ENCODE measurements around the gene MRPS18B.

DNA sequence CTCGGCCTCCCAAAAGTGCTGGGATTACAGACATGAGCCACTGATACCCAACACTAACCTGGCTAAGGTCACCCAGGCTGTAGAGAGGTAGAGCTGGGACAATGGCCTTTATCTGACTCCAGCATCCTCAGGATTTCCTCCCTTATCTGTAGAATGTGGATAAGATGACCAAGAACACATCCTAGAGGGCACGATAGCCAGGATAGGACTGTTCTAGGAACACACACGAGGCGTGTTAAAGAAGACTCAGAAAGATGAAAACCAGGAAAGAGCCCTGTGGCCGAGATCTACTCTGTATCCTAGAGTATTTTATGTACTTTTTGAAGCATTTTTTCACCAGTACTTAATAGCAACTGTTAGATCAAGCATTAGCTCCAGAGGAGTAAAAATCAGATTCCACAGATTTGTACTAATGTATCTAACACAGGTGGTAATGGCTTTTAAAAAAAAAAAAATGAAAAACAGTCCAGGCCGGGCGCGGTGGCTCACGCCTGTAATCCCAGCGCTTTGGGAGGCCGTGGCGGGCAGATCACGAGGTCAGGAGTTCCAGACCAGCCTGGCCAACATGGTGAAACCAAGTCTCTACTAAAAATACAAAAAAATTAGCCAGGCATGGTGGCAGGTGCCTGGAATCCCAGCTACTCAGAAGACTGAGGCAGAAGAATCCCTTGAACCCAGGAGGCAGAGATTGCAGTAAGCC, 17.9 kb upstream of the MRPS18B start:
- TF ChIP-seq, protein P1, sequence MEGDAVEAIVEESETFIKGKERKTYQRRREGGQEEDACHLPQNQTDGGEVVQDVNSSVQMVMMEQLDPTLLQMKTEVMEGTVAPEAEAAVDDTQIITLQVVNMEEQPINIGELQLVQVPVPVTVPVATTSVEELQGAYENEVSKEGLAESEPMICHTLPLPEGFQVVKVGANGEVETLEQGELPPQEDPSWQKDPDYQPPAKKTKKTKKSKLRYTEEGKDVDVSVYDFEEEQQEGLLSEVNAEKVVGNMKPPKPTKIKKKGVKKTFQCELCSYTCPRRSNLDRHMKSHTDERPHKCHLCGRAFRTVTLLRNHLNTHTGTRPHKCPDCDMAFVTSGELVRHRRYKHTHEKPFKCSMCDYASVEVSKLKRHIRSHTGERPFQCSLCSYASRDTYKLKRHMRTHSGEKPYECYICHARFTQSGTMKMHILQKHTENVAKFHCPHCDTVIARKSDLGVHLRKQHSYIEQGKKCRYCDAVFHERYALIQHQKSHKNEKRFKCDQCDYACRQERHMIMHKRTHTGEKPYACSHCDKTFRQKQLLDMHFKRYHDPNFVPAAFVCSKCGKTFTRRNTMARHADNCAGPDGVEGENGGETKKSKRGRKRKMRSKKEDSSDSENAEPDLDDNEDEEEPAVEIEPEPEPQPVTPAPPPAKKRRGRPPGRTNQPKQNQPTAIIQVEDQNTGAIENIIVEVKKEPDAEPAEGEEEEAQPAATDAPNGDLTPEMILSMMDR (conservative IDR thresholded peaks at IDR 0.05 in 1 of 2, IDR thresholded peaks at IDR 0.05 in 1 of 2; ENCODE audit: extremely low read depth in 1 of 2, insufficient read depth in 1 of 2, low read depth in 1 of 2, low read length in 2 of 2) = no peak
- no peak for TF ChIP-seq EZH2 (IDR thresholded peaks at IDR 0.05; ENCODE audit: borderline replicate concordance, low read length)

Measured in mammary epithelial cell (primary cell).